Activated CD4-positive, alpha-beta T cell treated with anti-CD3 and anti-CD28 coated beads, Interleukin-2, amount 10 ng/mL, durations not matched to agents 7 days and 5 days (primary cell): ENCODE data around the gene ACOXL. TPM values are rescaled to one million over a fixed set of nuclear protein-coding genes. Genes with fewer than 3 reads are reported as not detected.

Experiments used
- CTCF ChIA-PET: fragments of 350-600 bp; sonication (Branson Sonifier 250); formaldehyde crosslinking; loops from one replicate; lab custom pipeline; 2021; ENCODE audit warnings: antibody characterized with exemption; lab: Charles Lee
- POLR2A ChIA-PET: fragments of 350-600 bp; sonication (Branson Sonifier 250); formaldehyde crosslinking; loops from one replicate; lab custom pipeline; 2021; ENCODE audit warnings: antibody characterized with exemption; lab: Charles Lee
- DNase-seq: peaks from one replicate; pipeline ENCODE4 v3.0.0-alpha.2; 2020
- H3K27ac Mint-ChIP-seq: one replicate; pipeline ENCODE4 v1.8.0; 2021; ENCODE audit warnings: mild to moderate bottlenecking, moderate library complexity, mixed read lengths
- H3K27me3 Mint-ChIP-seq: one replicate; pipeline ENCODE4 v1.8.0; 2021; ENCODE audit warnings: mixed read lengths
- H3K36me3 Mint-ChIP-seq: one replicate; pipeline ENCODE4 v1.8.0; 2021; ENCODE audit warnings: low read depth, mixed read lengths
- H3K4me1 Mint-ChIP-seq: one replicate; pipeline ENCODE4 v1.8.0; 2021; ENCODE audit warnings: mixed read lengths
- H3K4me3 Mint-ChIP-seq: one replicate; pipeline ENCODE4 v1.8.0; 2021; ENCODE audit warnings: mild to moderate bottlenecking, moderate library complexity, mixed read lengths
- H3K9me3 Mint-ChIP-seq: one replicate; pipeline ENCODE4 v1.8.0; 2021; ENCODE audit warnings: mixed read lengths
- total RNA-seq, 2 experiments: library from RNA; stranded (reverse); gene quantifications; one replicate each; pipeline ENCODE4 v1.2.3, GENCODE V29; 2021

Gene ACOXL
- total RNA-seq, 2 experiments from 2014 or later: 0.15 TPM; not detected in 1

DNA sequence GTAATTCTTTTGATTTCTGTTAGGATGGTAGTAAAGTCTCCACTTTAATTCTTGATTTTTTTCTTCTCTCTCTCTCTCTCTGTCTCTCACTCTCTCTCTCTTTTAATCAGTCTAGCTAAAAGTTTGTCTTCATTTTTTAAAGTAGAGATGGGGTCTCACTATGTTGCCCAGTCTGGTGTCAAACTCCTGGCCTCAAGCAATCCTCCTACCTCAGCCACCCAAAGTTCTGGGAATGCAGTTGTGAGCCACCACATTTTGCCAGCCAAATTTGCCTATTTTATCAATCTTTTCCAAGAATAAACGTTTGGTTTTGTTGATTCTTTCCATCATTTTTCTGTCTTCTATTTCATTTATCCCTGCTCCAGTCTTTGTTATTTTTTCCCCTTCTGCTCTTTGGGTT, 23.9 kb upstream of the ACOXL start:
- POLR2A ChIA-PET: no interaction called here
- H3K27me3 Mint-ChIP-seq: peaks cover 63% of the 10 kb centered on the region

DNA sequence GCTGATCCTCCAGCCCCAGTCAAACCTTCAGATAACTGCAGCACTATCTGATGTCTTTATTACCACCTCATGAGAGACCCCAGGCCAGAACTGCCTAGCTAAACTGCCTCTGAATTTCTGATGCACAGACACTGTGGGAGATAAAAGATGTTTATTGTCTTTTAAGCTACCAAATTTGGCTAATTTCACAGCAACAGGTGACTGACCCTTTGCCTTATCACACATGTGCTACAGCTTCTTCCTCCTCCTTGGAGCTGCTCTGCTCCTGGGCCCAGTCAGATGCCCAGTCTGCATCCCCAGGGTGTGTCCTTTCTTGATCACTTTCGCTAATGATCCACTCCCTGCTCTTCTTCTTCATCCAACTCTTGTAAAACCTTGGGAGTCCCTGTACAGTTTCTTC, 19.6 kb upstream of the ACOXL start:
- Mint-ChIP-seq H3K4me1 (no peaks in the 10 kb centered on the region), H3K27me3 (peaks cover 58% of the 10 kb centered on the region), H3K27ac (no peak overlapping the region), H3K4me3 (no peak overlapping the region), H3K36me3 (no peaks in the 10 kb centered on the region), H3K9me3 (no peaks in the 10 kb centered on the region)
- ChIA-PET POLR2A (no interaction called here), CTCF (interaction anchor here (0.6 to 1.3 kb wide), 4 partner anchors 9 to 38 kb away, joined by 3 to 10 read pairs (median 3); no protein-coding TSS in a partner anchor)
- no peak for DNase-seq

More for the DNA sequence above, 23.9 kb upstream of the ACOXL start:
- Mint-ChIP-seq H3K9me3 (no peaks in the 10 kb centered on the region), H3K36me3 (no peaks in the 10 kb centered on the region), H3K27ac (no peak overlapping the region), H3K4me1 (no peaks in the 10 kb centered on the region), H3K4me3 (no peak overlapping the region)
- DNase-seq: no peak
- CTCF ChIA-PET: no interaction called here

DNA sequence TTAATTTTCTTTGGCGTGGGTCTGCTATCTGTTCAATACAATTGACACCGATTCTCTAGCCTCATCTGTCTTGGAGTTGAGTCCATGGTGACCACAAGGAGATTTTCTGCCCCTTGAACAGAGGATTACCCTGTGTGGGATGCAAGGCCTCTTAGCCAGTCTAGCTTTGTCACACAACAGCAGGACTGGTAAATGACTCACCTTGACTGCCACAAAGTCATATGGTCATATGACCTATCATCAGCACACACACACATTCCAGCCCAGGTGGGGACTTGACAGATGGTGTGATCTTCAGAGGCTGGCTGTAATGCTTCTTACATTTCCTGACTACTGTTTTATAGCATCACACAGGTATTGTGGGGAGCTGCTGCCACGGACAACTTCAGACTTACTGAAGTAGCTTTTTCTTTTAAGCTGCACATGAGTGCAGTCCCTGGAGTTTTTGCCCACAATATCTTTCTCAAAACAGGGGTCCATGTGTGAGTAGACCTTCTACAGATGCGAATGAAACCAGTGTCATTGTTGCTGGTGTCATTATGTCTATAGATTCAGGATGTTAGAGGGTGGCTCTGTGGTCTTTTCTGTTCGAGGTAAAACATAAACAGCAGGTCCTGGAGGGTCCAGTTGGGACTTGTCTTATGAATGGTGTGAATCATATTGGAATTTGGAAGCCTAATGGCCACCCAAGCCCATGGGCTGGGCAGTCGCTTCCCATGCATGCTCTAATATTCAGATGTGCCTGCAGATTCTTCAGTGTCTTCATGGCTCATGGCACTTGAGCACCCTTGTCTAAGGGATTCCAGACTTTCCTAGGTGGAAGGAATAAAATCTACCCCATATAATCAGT, 18.6 kb upstream of the ACOXL start:
- Mint-ChIP-seq H3K4me3 (no peak overlapping the region), H3K27ac (no peak overlapping the region), H3K27me3 (peaks cover 58% of the 10 kb centered on the region), H3K9me3 (no peaks in the 10 kb centered on the region), H3K4me1 (no peaks in the 10 kb centered on the region), H3K36me3 (no peaks in the 10 kb centered on the region)
- no peak for DNase-seq
- CTCF ChIA-PET: interaction anchor here (0.6 kb wide), 1 partner anchor 908 kb away, joined by 3 read pairs; no protein-coding TSS in a partner anchor
- POLR2A ChIA-PET: interaction anchor here (0.8 kb wide), 1 partner anchor 35 kb away, joined by 3 read pairs; no protein-coding TSS in a partner anchor

DNA sequence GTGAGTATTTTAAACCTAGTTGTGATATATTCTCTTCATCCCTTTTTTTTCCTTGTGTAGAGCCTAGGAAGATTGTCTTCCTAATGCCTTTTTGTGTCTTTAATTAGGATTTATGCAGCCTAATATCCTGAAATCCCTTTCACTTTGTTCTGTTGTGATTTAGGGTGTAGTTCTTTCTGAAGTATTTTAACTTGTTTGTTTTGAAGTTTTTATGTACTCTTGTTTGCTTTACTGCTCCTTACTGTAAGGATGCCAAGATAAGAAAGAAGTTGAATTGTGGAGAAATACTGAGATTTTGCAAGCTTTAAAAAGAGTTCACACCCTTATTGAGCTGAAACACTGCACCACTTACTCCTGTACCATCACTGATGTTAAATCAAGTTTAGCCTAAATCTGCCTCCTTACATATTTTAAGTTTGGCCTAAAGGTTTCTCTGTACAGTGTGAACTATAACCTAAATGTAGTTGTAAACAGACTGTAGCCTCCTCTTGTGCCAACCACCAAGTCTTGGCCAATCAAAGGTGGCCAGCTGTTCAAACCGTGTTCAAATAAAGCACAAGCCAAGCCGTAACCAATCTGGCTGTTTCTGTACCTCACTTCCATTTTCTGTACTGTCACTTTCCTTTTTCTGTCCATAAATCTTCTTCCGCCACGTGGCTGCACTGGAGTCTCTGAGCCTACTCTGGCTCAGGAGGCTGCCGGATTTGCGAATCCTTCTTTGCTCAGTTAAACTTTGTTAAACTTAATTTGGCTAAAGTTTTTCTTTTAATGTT, 17.7 kb upstream of the ACOXL start:
- H3K27me3 Mint-ChIP-seq: peaks cover 60% of the 10 kb centered on the region
- POLR2A ChIA-PET: no interaction called here
- H3K4me1 Mint-ChIP-seq: no peaks in the 10 kb centered on the region
- no peak overlapping the region for H3K4me3 Mint-ChIP-seq
- DNase-seq: no peak
- CTCF ChIA-PET: no interaction called here
- H3K9me3 Mint-ChIP-seq: no peaks in the 10 kb centered on the region
- H3K36me3 Mint-ChIP-seq: no peaks in the 10 kb centered on the region
- H3K27ac Mint-ChIP-seq: no peak overlapping the region

DNA sequence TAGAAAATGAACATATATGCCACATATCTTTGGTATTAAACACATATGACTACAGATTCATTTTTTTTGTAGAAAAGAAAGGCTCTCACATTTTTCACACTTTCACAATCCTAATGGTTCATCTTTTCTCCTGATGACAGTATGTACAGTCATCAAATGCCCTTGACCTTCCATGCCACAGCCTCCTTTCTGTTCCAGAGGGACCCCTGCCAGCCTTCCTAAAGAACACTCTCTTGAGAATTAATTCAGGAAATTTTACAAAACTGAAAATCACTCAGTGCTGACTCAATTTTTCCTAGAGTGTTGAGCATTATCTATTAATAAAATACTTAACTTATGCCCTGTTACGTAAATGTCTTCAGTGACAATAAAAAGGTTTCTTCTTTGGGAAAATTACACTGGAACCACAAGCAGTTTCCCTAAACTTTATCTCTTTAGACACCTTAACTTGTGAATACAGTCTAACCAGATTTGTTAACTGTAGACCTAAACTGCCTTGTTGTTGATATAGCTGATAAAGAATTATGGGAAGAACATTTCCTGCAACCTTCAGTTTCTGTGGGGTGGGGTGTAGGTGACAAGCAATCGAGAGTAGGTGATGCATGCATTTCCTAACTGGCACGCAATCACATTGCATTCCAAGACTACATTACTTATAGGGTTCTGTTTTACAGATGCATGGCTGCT, 15.3 kb upstream of the ACOXL start:
- no peaks in the 10 kb centered on the region for H3K9me3 Mint-ChIP-seq
- ChIA-PET POLR2A (no interaction called here), CTCF (no interaction called here)
- H3K4me1 Mint-ChIP-seq: no peaks in the 10 kb centered on the region
- peaks cover 58% of the 10 kb centered on the region for H3K27me3 Mint-ChIP-seq
- no peak overlapping the region for H3K27ac Mint-ChIP-seq
- H3K36me3 Mint-ChIP-seq: no peaks in the 10 kb centered on the region
- H3K4me3 Mint-ChIP-seq: no peak overlapping the region
- DNase-seq: no peak

DNA sequence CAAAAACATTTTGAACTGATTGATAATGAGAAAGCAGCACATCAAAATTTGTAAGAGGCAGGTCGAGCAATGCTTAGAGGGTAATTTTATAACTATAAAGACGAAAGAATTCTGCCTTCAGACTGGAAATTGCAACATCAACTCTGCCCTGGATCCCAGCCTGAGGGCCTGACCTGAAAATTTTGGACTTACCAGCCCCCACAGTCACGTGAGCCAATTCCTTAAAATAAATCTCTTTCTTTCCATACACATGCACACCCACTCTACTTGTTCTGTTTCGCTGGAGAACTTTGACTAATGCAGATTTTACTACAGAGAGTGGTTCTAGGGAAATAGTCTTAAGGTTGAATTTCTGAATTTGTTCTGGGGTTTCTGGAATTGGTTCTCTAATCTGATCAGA, 14.6 kb upstream of the ACOXL start:
- ChIA-PET POLR2A (no interaction called here), CTCF (no interaction called here)
- H3K9me3 Mint-ChIP-seq: no peaks in the 10 kb centered on the region
- H3K4me1 Mint-ChIP-seq: no peaks in the 10 kb centered on the region
- no peak overlapping the region for H3K4me3 Mint-ChIP-seq
- H3K36me3 Mint-ChIP-seq: no peaks in the 10 kb centered on the region
- no peak overlapping the region for H3K27ac Mint-ChIP-seq
- DNase-seq: no peak
- peaks cover 57% of the 10 kb centered on the region for H3K27me3 Mint-ChIP-seq

DNA sequence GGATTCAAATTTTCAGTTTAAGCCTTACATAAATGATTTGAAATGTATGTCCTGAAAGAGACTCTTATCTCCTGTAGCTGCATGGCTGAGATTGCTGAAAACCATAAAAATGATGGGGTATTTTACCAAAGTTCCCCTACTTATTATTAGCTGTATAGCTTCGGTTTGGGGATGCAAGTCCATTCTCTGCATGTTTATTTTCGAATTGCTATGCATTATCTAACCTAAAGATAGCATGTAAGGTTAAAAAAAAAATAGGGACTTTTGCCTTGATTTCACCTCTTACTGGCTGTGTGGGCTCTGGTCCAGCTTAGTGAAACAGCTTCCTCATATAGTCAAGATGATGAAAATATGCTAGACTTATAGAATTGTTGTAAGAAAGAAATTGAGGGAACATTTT, 14.0 kb upstream of the ACOXL start:
- H3K27me3 Mint-ChIP-seq: peaks cover 54% of the 10 kb centered on the region
- H3K9me3 Mint-ChIP-seq: no peaks in the 10 kb centered on the region

DNA sequence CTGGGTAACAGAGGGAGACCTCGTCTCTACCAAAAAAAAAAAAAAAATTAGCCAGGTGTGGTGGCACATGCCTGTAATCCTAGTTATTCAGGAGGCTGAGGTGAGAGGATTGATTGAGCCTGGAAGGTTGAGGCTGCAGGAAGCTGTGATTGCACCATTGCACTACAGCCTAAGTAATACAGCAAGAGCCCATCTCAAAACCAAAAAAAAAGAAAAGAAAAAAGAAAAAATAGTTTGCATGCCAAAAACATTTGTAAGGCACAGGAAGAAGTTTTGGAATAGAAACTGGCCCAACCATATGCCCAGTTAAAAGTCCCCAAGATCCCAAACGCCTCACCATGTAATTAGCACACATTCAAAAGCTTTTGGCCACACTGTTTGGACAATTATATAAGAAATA, 13.4 kb upstream of the ACOXL start:
- Mint-ChIP-seq H3K27ac (no peak overlapping the region), H3K36me3 (no peaks in the 10 kb centered on the region), H3K4me3 (no peak overlapping the region), H3K4me1 (peaks cover 5% of the 10 kb centered on the region), H3K27me3 (peaks cover 56% of the 10 kb centered on the region), H3K9me3 (no peaks in the 10 kb centered on the region)
- DNase-seq: no peak
- ChIA-PET CTCF (interaction anchor here (0.9 to 1.2 kb wide), 2 partner anchors 14 to 77 kb away, joined by 3 read pairs; partner anchors contain the start of gene ACOXL), POLR2A (no interaction called here)

More for the DNA sequence above, 14.0 kb upstream of the ACOXL start:
- no peak for DNase-seq
- H3K4me3 Mint-ChIP-seq: no peak overlapping the region
- CTCF ChIA-PET: no interaction called here
- no peaks in the 10 kb centered on the region for H3K36me3 Mint-ChIP-seq
- H3K4me1 Mint-ChIP-seq: no peaks in the 10 kb centered on the region
- no peak overlapping the region for H3K27ac Mint-ChIP-seq
- POLR2A ChIA-PET: no interaction called here

DNA sequence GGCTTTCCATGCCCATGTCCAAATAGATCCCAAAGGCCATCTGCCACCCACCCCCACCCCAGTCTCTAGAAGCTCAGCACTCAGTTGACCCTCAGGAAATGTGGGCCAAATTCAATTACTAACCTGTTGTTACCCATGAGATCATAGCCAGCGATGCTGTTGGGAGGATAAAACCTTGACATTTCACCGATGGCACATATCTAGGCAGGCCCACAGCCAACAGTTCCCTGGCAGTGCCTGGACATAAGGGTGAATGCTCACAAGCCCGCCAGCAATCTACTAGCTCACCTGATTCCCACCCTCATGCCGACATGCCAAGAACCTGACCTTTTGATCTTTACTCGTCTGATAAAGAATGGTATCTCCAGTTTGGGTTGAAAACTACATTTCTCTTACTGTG, 11.8 kb upstream of the ACOXL start:
- Mint-ChIP-seq H3K27ac (no peak overlapping the region), H3K4me1 (peaks cover 8% of the 10 kb centered on the region), H3K36me3 (no peaks in the 10 kb centered on the region), H3K27me3 (peaks cover 52% of the 10 kb centered on the region), H3K9me3 (no peaks in the 10 kb centered on the region), H3K4me3 (no peak overlapping the region)
- POLR2A ChIA-PET: no interaction called here
- CTCF ChIA-PET: interaction anchor here (1.2 to 1.3 kb wide), 2 partner anchors 8 to 12 kb away, joined by 3 read pairs; partner anchors contain the start of gene ACOXL
- no peak for DNase-seq

DNA sequence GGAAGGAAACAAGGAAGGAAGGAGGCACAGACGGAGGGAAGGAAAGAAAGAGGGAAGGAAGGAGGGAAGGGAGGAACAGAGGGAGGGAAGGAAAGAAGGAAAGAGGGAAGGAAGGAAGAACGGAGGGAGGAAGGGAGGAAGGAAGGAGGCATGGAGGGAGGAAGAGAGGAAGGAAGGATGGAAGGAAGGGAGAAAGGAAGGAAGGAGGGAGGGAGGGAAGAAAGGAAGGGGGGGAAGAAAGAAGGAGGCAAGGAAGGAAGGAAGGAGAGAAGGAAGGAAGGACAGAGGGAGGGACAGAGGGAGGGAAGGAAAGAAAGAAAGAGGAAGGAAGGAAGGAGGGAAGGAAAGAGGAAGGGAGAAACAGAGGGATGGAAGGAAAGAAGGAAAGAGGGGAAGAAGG, 7.6 kb upstream of the ACOXL start:
- H3K9me3 Mint-ChIP-seq: no peaks in the 10 kb centered on the region
- CTCF ChIA-PET: interaction anchor here (1.2 kb wide), 1 partner anchor 37 kb away, joined by 3 read pairs; no protein-coding TSS in a partner anchor
- peaks cover 40% of the 10 kb centered on the region for H3K27me3 Mint-ChIP-seq
- POLR2A ChIA-PET: no interaction called here
- no peak for DNase-seq
- H3K27ac Mint-ChIP-seq: no peak overlapping the region
- H3K36me3 Mint-ChIP-seq: no peaks in the 10 kb centered on the region
- H3K4me3 Mint-ChIP-seq: no peak overlapping the region
- H3K4me1 Mint-ChIP-seq: peaks cover 8% of the 10 kb centered on the region

DNA sequence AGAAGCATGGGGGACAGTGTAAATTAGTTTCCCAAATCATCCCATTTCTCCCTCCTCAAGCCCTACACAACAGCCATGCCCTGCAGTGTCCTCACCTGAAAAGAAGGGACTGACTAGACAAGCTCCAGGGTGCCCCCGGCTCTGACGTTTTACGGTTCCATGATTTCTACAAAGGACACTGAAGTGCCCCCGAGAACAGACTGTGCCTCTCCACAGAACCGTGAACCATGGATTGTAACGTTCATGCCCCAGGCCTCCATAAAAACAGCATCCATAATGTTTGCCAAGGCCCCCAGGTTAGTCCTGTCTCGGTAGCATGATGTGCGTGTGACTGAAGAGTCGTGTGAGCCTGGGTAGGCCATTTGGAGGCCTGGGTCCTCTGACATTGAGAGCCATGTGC, 7.0 kb upstream of the ACOXL start:
- H3K9me3 Mint-ChIP-seq: no peaks in the 10 kb centered on the region
- H3K27ac Mint-ChIP-seq: no peak overlapping the region
- H3K4me1 Mint-ChIP-seq: peaks cover 8% of the 10 kb centered on the region
- CTCF ChIA-PET: interaction anchor here (1.2 kb wide), 1 partner anchor 38 kb away, joined by 3 read pairs; no protein-coding TSS in a partner anchor
- POLR2A ChIA-PET: no interaction called here
- H3K4me3 Mint-ChIP-seq: no peak overlapping the region
- H3K36me3 Mint-ChIP-seq: no peaks in the 10 kb centered on the region
- H3K27me3 Mint-ChIP-seq: peaks cover 39% of the 10 kb centered on the region
- DNase-seq: no peak

DNA sequence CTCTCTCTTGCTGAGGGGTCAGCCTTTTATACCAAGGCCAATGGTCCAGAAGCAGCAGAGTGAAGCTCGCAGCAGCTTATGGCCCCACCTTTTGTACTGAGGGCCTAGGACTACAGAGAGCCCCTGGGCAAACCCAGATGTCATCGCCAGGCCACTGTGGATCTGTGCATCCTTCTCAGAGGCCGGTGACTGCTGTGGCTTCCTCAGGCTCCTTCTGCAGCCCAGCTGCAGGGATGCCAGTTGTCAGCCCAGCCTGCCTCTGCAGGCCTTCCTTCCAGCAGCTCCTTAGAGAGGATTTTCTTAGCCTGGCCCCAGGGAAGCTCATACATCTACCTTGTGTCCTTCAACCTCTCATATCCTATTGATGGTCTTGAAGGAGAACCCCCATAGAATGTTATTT, 6.5 kb upstream of the ACOXL start:
- Mint-ChIP-seq H3K9me3 (no peaks in the 10 kb centered on the region), H3K36me3 (no peaks in the 10 kb centered on the region), H3K4me3 (no peak overlapping the region), H3K4me1 (peaks cover 8% of the 10 kb centered on the region), H3K27me3 (peaks cover 41% of the 10 kb centered on the region), H3K27ac (no peak overlapping the region)
- DNase-seq: no peak
- POLR2A ChIA-PET: no interaction called here
- CTCF ChIA-PET: interaction anchor here (1.2 kb wide), 1 partner anchor 29 kb away, joined by 3 read pairs; no protein-coding TSS in a partner anchor
